B cell (primary cell): ENCODE measurements around the gene PODXL. TPM values are rescaled to one million over a fixed set of nuclear protein-coding genes. Genes with fewer than 3 reads are reported as not detected.

Source experiments
- ATAC-seq: fragments of 200-7000 bp; cut with Tn5 transposase; one replicate; pipeline ENCODE4 v1.10.0; 2021; ENCODE audit warnings: low read depth, mild to moderate bottlenecking, moderate number of reproducible peaks, moderate library complexity
- CTCF ChIA-PET: fragments of 350-600 bp; sonication (Branson Sonifier 250); formaldehyde crosslinking; loops from one replicate; lab custom pipeline; 2021; ENCODE audit warnings: antibody characterized with exemption, inconsistent platforms; lab: Charles Lee
- POLR2A ChIA-PET: fragments of 350-600 bp; sonication (Branson Sonifier 250); formaldehyde crosslinking; loops from one replicate; lab custom pipeline; 2021; ENCODE audit warnings: antibody characterized with exemption; lab: Charles Lee
- DNase-seq: peaks from one replicate; pipeline ENCODE4 v3.0.0; 2013
- H2AFZ ChIP-seq: 2 replicates; pipeline ENCODE4 v1.6.1; 2012; ENCODE audit warnings: mild to moderate bottlenecking, low read depth, low read length; ENCODE audit not compliant: insufficient read depth, poor library complexity, severe bottlenecking
- H3K27ac ChIP-seq, 2 donors: 1 replicate in 1 of 2; 2 replicates in 1 of 2; pipeline ENCODE4 v1.5.1; 2012 to 2013; ENCODE audit warnings: low read length in 2 of 2, mild to moderate bottlenecking in 2 of 2, moderate library complexity in 1 of 2
- H3K27me3 ChIP-seq, 4 experiments: fragments of 200-600 bp in 1 of 4; sonication (generic) in 1 of 4; replicated peaks in 1 of 4; 1 replicate in 2 of 4; 2 replicates in 2 of 4; pipeline versions ENCODE4 v1.6.1 to v1.7.0; 2013 to 2016; ENCODE audit warnings: low read length in 3 of 4, mild to moderate bottlenecking in 2 of 4, mixed read lengths in 1 of 4, moderate library complexity in 1 of 4; ENCODE audit not compliant: insufficient read depth in 4 of 4, control insufficient read depth in 3 of 4; ENCODE audit errors: control extremely low read depth in 1 of 4
- H3K36me3 ChIP-seq, 2 experiments: replicated peaks in 1 of 2; 1 replicate in 1 of 2; 2 replicates in 1 of 2; pipeline versions ENCODE4 v1.6.1 to v1.7.1; 2013; ENCODE audit warnings: low read length in 1 of 2; ENCODE audit not compliant: insufficient read depth in 2 of 2, control insufficient read depth in 1 of 2; ENCODE audit errors: control extremely low read depth in 1 of 2, extremely low read depth in 1 of 2
- H3K4me1 ChIP-seq, 2 donors: fragments of 200-600 bp in 1 of 2; sonication (generic) in 1 of 2; 1 replicate in 1 of 2; 2 replicates in 1 of 2; pipeline versions ENCODE4 v1.5.1 to v1.6.1; 2013 to 2017; ENCODE audit warnings: low read length in 2 of 2; ENCODE audit not compliant: control insufficient read depth in 2 of 2, insufficient read depth in 2 of 2
- H3K4me2 ChIP-seq: replicated peaks from 2 replicates; pipeline ENCODE3; 2012; ENCODE audit warnings: mild to moderate bottlenecking, low read depth, low read length; ENCODE audit not compliant: poor library complexity, severe bottlenecking
- H3K4me3 ChIP-seq, 5 experiments: fragments of 200-600 bp in 1 of 5; sonication (generic) in 1 of 5; 1 replicate in 3 of 5; 2 replicates in 2 of 5; pipeline versions ENCODE4 v1.5.1 to v1.7.0; 2011 to 2016; ENCODE audit warnings: low read length in 4 of 5, mild to moderate bottlenecking in 4 of 5, low read depth in 2 of 5, control low read depth in 1 of 5, moderate library complexity in 1 of 5; ENCODE audit not compliant: insufficient read depth in 1 of 5; ENCODE audit errors: control extremely low read depth in 1 of 5, extremely low read depth in 1 of 5
- H3K79me2 ChIP-seq: fragments of 200-600 bp; sonication (generic); one replicate; pipeline ENCODE4 v1.6.0; 2016; ENCODE audit warnings: low read length; ENCODE audit not compliant: control insufficient read depth, insufficient read depth
- H3K9ac ChIP-seq: fragments of 200-600 bp; sonication (generic); 2 replicates; pipeline ENCODE4 v1.6.1; 2017; ENCODE audit warnings: mild to moderate bottlenecking, low read length, moderate library complexity
- H3K9me3 ChIP-seq, 3 donors: one replicate each; pipeline versions ENCODE4 v1.6.1 to v1.7.1; 2013; ENCODE audit warnings: low read length in 2 of 3; ENCODE audit not compliant: control insufficient read depth in 2 of 3, insufficient read depth in 1 of 3; ENCODE audit errors: control extremely low read depth in 1 of 3
- H4K20me1 ChIP-seq: 2 replicates; pipeline ENCODE4 v1.6.0; 2012; ENCODE audit warnings: mild to moderate bottlenecking, low read length; ENCODE audit not compliant: insufficient read depth, control insufficient read depth, poor library complexity, severe bottlenecking
- H3K27ac Mint-ChIP-seq: one replicate; pipeline ENCODE4 v1.8.0; 2021; ENCODE audit warnings: mixed read lengths
- H3K27me3 Mint-ChIP-seq: one replicate; pipeline ENCODE4 v1.8.0; 2021; ENCODE audit warnings: mixed read lengths
- H3K4me1 Mint-ChIP-seq: one replicate; pipeline ENCODE4 v1.8.0; 2021; ENCODE audit warnings: mixed read lengths
- H3K4me3 Mint-ChIP-seq: one replicate; pipeline ENCODE4 v1.8.0; 2021; ENCODE audit warnings: mixed read lengths
- H3K9me3 Mint-ChIP-seq: one replicate; pipeline ENCODE4 v1.8.0; 2022; ENCODE audit warnings: mixed read lengths; ENCODE audit not compliant: insufficient read depth
- EZH2 ChIP-seq: IDR thresholded peaks from 2 replicates; pipeline ENCODE4 v1.6.1; 2012; ENCODE audit warnings: borderline replicate concordance, low read depth, mild to moderate bottlenecking, moderate library complexity, low read length; ENCODE audit not compliant: insufficient read depth, poor library complexity, severe bottlenecking
- WGBS: methylation state at CpG from one replicate; pipeline ENCODE4 v1.1.5; 2013; ENCODE audit warnings: missing lambda C conversion rate; ENCODE audit not compliant: insufficient coverage; 5-methylcytosine and 5-hydroxymethylcytosine counted together
- intact Hi-C: fragments of 100-400 bp; cut with micrococcal nuclease; formaldehyde crosslinking; loops from one replicate; pipeline ENCODE4 v1.10.0; 2022
- polyA plus RNA-seq: library from polyadenylated mRNA; depleted of rRNA; stranded (reverse); fragments of >200 nt; gene quantifications from 2 replicates; pipeline ENCODE4 v1.2.3, GENCODE V29; 2012
- total RNA-seq, 2 donors: library from RNA; stranded (reverse); fragments of 120-200 nt in 1 of 2; gene quantifications; 1 replicate in 1 of 2; 2 replicates in 1 of 2; pipeline versions ENCODE4 v1.2.3 to v1.2.4, GENCODE V29; 2013 to 2022
- TF ChIP-seq, protein P1 (sequence below): fragments of 200-600 bp; IDR thresholded peaks from one replicate; pipeline ENCODE4 v1.8.0; 2022; ENCODE audit warnings: antibody characterized with exemption, mild to moderate bottlenecking

Gene PODXL
- total and polyA plus RNA-seq, 2 donors (not counting 1 experiment from before 2014, with no cell fraction given): 1.5 to 5.8 TPM

DNA sequence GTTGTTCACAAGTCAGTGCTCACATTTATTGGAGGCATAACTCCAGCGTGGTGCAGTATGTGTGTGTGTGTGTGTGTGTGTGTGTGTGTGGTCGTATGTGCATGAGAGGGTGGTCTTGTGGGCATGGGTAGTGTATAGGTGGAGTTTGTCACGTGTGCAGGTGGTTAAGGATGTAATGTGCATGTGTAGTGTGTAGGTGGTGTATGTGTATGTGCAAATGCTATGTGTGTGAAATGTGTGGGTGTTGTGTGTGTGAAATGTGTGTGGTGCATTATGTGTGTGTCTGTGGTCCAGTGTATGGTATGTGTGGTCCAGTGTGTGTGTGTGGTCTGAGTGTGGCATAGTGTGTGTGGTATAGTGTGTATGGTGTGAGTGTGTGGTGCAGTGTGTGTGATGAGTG, 30.3 kb upstream of the PODXL start:
- Mint-ChIP-seq H3K4me3 (no peak overlapping the region), H3K27me3 (peaks cover 8% of the 10 kb centered on the region), H3K27ac (no peak overlapping the region), H3K4me1 (no peaks in the 10 kb centered on the region), H3K9me3 (no peaks in the 10 kb centered on the region)
- peaks cover 0 to 1% (median 0%) of the 10 kb centered on the region in 4 experiments for H3K27me3 ChIP-seq
- H3K27ac ChIP-seq: no peak overlapping the region
- H3K9ac ChIP-seq: no peak overlapping the region
- no peaks in the 10 kb centered on the region for H4K20me1 ChIP-seq
- no peak overlapping the region for H3K4me3 ChIP-seq
- no peak overlapping the region for H3K4me2 ChIP-seq
- ChIA-PET POLR2A (no interaction called here), CTCF (no interaction called here)
- DNase-seq (no peak), ATAC-seq (no peak)
- no peak overlapping the region for H2AFZ ChIP-seq
- no peaks in the 10 kb centered on the region for H3K79me2 ChIP-seq
- 78% methylated on average over 3 of the region's 3 CpGs for WGBS
- H3K9me3 ChIP-seq: no peaks in the 10 kb centered on the region
- intact Hi-C loops: no loop called here
- no peaks in the 10 kb centered on the region for H3K4me1 ChIP-seq
- H3K36me3 ChIP-seq: no peaks in the 10 kb centered on the region
- TF ChIP-seq EZH2: no peak
- TF ChIP-seq, protein P1, sequence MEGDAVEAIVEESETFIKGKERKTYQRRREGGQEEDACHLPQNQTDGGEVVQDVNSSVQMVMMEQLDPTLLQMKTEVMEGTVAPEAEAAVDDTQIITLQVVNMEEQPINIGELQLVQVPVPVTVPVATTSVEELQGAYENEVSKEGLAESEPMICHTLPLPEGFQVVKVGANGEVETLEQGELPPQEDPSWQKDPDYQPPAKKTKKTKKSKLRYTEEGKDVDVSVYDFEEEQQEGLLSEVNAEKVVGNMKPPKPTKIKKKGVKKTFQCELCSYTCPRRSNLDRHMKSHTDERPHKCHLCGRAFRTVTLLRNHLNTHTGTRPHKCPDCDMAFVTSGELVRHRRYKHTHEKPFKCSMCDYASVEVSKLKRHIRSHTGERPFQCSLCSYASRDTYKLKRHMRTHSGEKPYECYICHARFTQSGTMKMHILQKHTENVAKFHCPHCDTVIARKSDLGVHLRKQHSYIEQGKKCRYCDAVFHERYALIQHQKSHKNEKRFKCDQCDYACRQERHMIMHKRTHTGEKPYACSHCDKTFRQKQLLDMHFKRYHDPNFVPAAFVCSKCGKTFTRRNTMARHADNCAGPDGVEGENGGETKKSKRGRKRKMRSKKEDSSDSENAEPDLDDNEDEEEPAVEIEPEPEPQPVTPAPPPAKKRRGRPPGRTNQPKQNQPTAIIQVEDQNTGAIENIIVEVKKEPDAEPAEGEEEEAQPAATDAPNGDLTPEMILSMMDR: no peak

DNA sequence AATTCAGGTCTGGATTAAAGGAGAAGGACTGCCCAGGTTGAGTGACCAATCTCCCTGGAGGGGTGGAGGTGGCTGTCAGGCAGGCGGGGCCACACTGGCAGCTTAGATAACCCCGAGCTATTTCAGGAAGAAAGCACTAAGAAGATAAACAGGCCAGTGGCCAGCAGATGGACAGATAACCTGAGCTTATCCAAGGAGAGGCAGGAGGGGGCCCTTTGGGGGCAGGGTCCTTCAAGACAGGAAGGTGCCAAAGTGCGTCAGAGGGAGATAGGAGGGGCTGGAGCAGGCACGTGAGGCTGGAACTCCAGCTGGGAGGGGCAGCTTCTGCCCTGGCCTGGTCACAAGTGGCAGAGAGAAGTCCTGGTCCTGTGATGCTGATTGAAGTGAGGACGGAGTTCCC, 29.8 kb upstream of the PODXL start:
- CTCF ChIA-PET: no interaction called here
- TF ChIP-seq, protein P1: no peak
- no peak for TF ChIP-seq EZH2

More for the DNA sequence above, 29.8 kb upstream of the PODXL start:
- H3K4me2 ChIP-seq: no peak overlapping the region
- Mint-ChIP-seq H3K9me3 (no peaks in the 10 kb centered on the region), H3K27ac (no peak overlapping the region), H3K4me1 (no peaks in the 10 kb centered on the region), H3K27me3 (peaks cover 5% of the 10 kb centered on the region), H3K4me3 (no peak overlapping the region)
- H3K79me2 ChIP-seq: no peaks in the 10 kb centered on the region
- H3K9ac ChIP-seq: no peak overlapping the region
- H3K36me3 ChIP-seq: no peaks in the 10 kb centered on the region
- H3K27me3 ChIP-seq: peaks cover 0 to 3% (median 0%) of the 10 kb centered on the region in 4 experiments
- no peak overlapping the region for H3K4me3 ChIP-seq
- H3K27ac ChIP-seq: no peak overlapping the region
- H3K9me3 ChIP-seq: no peaks in the 10 kb centered on the region
- H4K20me1 ChIP-seq: no peaks in the 10 kb centered on the region
- no peak overlapping the region for H2AFZ ChIP-seq
- intact Hi-C loops: no loop called here
- WGBS: 88% methylated on average over 5 of the region's 5 CpGs
- ATAC-seq (no peak), DNase-seq (no peak)
- POLR2A ChIA-PET: no interaction called here
- no peaks in the 10 kb centered on the region for H3K4me1 ChIP-seq
